HEK293T (cell line): ENCODE results near the gene CLASP1.

Source experiments
- ARNT ChIP-seq: fragments of 450-650 bp; IDR thresholded peaks from 2 replicates; pipeline ENCODE4 v1.6.1; 2017; ENCODE audit warnings: mild to moderate bottlenecking
- BHLHE40 ChIP-seq: fragments of 450-650 bp; IDR thresholded peaks from 2 replicates; pipeline ENCODE4 v1.6.1; 2016; ENCODE audit warnings: mild to moderate bottlenecking, moderate library complexity, borderline replicate concordance
- FOXK2 ChIP-seq: fragments of 450-650 bp; IDR thresholded peaks from 2 replicates; pipeline ENCODE4 v1.6.1; 2016; ENCODE audit warnings: mild to moderate bottlenecking
- HDGF ChIP-seq: fragments of 450-650 bp; IDR thresholded peaks from 2 replicates; pipeline ENCODE4 v1.6.1; 2017; ENCODE audit warnings: antibody characterized with exemption, borderline replicate concordance
- SUZ12 ChIP-seq: fragments of 450-650 bp; IDR thresholded peaks from 2 replicates; pipeline ENCODE4 v1.6.1; 2016; ENCODE audit warnings: mild to moderate bottlenecking

DNA sequence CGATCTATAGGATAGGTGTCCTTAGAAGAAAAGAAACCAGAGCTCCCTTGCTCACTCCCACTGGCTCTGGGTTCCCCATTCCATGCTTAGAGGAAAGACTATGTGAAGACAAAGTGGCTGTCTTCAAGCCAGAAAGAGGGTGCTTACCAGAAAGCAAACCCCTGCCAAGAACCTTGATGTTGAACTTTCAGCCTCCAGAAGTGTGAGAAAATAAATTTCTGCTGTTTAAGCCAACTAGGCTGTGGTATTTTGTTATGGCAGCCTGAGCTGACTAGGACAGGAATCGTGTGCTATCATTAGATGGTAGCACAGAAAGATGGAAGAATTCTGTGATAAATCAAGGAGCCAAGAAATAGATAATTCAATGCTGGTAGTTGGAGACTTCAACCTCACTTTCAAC lies 344.3 kb downstream of the CLASP1 start:
- TF ChIP-seq SUZ12 = no peak
- TF ChIP-seq BHLHE40 = no peak
- no peak for TF ChIP-seq HDGF
- TF ChIP-seq ARNT = no peak
- TF ChIP-seq FOXK2 = no peak
